NCI-H2107 treated with DMSO at 0.1 percent for 48 hours (cell line): ENCODE results near the gene HEATR5B.
"Not testable (repeated sequence)": the region's sequence is repeated elsewhere in the genome, so short reads cannot be mapped to it uniquely, and the experiment has no call there.

ENCODE experiments used
- DNase-seq: peaks from one replicate; lab custom pipeline; 2025; ENCODE audit not compliant: unreplicated experiment; lab: John Stamatoyannopoulos, UW

The HEATR5B gene

DNA sequence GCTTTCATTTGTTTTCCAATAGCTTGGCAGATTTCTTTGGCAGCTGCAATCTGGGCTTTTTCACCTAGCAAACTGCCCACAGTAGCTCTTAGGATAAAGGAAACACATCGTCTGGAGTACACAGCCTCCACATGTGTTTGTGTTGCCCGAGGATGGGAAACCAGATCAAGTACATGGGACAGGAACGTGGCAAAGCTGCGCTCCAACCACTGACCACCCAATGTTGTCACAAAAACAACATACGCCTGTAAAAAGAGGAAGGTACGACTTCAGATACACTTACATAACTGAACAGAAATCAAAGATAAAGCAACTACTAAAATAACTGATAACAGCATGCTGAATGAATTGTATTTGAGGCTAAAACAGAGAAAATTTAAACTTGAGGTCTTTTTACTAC lies 15.5 kb downstream of the HEATR5B start:
- DNase-seq = no peak

DNA sequence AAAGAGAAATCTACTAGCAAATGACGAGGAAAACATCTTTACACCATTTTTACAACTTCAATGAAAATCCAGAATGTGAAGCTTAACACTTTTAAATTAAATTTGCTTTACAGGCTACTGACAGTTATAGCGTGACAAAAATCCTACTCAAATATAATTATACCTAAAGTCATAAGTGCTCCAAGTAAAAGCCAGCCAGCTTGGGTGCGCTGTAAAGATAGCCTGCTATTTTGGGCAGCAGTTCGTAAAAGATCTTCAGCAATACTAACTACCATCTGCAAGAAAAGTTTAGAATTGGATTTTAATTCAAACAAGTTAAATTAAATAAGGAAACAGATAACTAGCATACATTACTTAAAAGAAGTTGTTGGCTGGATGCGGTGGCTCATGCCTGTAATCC lies 22.4 kb downstream of the HEATR5B start:
- DNase-seq = no peak

DNA sequence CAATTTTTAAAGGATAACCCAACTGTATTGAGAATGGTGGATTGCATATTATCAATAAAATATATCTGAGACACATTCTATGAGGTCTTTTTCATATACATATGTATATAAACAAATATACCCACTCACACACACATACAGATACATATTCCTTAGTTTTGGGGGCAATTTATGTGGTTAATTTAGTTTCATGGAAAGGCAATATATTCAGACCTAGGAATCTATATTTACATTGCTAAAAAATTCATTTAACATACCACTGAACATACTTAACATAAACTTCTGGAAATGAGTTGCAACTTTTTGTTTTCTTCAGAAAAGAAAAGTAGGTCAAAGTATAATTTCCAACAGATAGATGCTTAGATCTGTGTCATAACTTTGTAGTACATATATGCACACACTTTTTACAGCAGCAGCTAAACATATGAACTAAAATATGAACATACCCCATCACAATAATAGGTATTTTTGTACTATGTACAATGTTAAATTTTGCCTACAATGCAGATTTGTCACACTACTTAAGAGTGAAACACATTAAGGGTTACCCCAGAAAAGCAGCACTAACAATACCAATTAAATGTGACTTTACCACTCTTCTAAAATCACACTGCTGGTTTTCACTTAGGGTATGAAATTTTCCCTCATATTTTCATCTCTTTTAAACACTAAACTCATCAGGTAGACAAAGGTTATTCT lies 23.0 kb downstream of the HEATR5B start:
- DNase-seq = no peak

DNA sequence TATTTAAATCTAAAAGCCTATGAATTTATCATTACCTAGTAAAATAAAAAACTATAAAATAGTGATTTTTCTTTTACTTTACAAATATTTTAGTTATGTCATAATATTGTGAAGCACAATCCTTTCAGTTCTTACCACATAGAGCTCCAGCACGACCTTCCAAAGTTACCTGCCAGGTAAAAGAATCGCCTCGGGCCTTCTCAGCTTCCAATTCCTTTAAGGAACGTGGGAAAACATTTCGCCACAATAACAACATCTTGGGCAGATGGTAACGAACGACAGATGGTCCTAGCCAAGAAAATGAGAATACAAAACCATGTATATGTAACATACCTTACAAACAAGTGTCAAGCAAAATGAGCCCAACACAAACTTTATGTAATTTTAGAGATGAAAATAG lies 23.7 kb downstream of the HEATR5B start:
- no peak for DNase-seq

- no peak for DNase-seq
Measured at GRCh38 chr2:37059841-37060240, 24.3 kb downstream of the HEATR5B start.

GRCh38 chr2:37052600-37053332 lies 31.4 kb downstream of the HEATR5B start:
- no peak for DNase-seq

- DNase-seq = no peak
Measured at GRCh38 chr2:37039580-37039979, 44.6 kb downstream of the HEATR5B start.

DNA sequence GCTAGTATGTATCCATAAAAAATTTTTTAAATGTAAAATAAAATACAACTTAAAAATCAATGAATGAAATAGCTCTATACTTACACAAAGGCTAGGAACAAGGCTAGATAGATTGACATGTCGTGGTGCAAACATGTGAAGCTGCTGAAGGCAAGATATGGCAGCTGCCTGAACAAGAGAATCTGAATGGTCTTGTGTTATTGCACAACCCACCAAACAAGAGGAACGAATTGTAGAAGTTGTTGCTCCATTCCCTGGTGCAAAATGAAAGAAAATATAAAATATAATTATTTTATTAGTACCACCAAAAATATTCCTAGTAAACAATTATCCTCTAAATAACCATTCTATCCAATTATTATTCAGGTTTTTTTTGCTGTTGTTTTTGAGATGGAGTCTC lies 46.4 kb downstream of the HEATR5B start:
- DNase-seq = no peak

DNA sequence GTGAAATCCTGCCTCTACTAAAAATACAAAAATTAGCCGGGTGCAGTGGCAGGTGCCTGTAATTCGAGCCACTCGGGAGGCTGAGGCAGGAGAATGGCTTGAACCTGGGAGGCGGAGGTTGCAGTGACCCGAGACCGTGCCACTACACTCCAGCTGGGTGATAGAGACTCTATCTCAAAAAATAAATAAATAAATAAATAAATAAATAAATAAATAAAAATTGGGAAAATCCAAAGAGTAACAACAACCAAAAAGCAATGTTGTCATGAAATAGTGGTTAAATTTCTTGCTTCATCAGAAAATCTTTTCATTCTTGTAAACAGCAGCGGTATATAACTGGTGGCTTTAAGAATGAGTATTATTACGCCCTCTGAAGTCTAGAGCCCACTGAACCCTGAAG lies 54.4 kb downstream of the HEATR5B start:
- no peak for DNase-seq

DNA sequence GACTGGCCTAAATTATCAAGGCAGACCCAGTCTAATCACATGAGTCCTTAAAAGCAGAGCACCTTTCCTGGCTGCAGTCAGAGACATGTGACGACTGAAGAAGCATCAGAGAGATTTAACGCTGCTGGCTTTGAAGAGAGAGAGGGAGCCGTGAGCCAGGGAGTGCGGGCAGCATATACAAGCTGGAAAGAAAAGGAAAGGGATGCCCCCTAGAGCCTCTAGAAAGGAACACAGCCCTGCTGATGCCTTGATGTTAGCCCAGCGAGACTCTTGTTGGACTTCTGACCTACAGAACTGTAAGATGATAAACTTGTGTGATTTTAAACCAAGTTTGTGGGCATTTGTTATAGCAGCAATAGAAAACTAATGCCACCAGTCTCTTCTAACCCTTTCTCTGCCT lies 58.1 kb downstream of the HEATR5B start:
- no peak for DNase-seq

DNA sequence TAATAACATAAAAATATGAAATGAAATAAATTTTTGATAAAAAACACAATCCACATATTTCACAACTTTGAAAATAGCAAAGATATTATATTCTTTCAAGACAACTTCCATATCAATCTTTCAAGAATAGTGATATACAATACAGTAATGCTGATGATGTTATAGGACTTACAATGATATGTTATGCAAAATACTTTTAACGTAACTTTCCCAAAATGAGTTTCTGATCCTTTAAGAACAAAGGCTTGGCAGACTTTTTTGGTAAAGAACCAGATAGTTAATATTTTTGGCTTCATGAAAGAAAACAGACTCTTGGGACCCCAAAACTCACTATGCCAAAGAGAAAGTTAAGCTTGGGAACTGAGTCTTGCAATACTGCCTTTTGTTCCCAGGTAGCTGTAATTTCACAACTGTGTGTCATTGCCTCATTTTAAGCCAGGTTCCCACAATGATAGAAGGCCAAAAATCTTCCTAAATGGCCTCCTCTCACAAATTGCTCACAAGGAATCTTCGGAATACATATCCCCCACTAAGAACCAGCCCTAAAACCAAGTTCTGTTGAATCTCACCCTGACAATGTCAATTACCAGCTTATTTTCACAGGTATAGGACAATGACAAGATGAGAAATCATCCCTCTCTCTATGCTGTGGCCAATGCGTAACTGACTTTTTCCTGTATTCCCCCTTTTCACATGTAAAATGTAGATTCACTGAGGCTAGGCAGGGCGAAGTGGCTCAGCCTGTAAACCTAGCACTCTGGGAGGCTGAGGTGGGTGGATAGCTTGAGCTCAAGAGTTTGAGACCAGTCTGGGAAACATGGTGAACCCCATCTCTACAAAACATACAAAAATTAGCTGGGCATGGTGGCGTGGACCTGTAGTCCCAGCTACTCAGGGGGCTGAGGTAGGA lies 63.0 kb downstream of the HEATR5B start:
- DNase-seq = no peak

DNA sequence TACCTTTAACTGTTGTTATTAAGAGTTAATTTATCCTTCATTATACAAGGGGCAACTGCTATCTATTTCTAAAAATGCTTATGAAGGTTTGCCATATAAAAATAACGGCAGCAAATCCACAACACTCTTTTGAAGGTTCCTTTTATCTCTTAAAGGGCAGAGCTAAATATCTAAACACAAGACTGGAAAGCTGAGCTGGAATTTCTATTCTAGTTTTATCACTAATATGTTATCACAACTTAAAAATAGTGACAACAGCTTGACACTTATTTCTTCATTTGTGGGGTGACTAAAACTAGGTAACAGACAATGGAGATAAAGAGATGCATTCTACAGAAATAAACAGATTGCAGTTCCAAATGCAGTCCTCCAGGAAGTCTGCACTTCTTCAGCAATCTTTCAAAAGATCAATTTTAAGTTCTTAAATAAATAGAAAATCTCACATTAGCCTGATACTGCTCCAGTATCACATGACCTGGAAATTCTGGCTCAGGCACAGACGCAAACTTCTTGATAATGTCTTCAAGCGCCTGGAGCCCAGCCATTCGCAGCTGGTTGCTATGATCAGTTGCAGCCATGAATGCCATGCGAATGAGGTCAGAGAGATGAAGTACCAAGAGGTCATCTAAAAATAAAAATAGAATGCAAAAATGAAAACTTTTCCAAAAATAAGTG lies 63.8 kb downstream of the HEATR5B start:
- no peak for DNase-seq

- DNase-seq = no peak
Measured at GRCh38 chr2:37013315-37013641, 70.9 kb downstream of the HEATR5B start.

GRCh38 chr2:37011130-37011529 lies 73.0 kb downstream of the HEATR5B start:
- DNase-seq = no peak

DNA sequence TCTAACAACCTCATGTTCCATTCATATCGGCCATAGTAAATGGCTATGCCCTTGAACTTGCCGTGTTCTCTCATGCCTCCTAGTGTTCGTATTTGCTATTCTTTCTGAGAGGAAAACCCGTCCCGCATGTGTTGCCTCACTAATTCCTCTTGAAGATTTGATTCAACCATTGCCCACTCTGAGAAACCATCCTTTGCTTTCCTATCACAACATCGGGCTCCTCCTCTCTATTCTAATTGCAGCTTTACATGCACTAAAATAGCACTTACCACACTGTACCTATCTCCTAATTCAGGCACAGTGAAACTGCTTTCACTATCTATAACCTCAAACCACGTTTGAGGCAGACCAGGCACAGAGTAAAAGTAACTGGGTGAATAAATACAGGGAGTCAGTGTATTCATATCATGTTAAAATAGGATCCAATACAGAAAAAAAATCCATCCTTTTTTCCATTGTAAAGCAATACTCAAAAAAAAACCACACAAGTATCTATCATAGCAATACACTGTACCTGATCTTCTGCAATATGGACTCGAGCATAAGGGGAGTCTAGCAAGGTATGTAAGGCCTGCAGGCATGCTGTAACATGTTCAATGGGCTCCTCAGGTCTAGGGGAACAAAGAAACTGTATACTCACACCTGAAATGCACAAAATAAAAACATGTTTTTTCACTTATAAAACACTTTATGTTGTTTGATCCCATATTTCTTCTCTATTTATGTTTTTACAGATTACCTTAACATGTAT lies 78.9 kb downstream of the HEATR5B start:
- peak; percentile 8 for DNase-seq

GRCh38 chr2:37000988-37001556 lies 83.1 kb downstream of the HEATR5B start:
- DNase-seq = no peak

DNA sequence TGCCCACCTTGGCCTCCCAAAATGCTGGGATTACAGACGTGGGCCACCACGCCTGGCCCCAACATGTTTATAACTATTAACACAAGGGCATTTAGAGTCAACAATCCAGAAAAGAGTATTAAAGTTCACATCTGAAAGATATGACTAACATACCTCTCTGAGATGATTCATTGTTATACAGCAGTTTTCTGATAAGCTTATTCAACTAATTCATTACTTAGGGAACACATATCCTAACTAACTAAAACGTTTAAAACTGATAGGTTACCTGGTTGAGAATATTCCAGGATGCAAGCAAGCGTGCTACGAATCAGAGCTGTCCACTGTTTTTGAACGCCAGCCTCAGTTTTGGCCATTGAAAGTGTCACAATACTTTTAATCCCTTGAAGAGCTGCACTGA lies 83.9 kb downstream of the HEATR5B start:
- DNase-seq = no peak

- not testable (repeated sequence) for DNase-seq
Measured at GRCh38 chr2:36999416-36999815, 84.8 kb downstream of the HEATR5B start.

DNA sequence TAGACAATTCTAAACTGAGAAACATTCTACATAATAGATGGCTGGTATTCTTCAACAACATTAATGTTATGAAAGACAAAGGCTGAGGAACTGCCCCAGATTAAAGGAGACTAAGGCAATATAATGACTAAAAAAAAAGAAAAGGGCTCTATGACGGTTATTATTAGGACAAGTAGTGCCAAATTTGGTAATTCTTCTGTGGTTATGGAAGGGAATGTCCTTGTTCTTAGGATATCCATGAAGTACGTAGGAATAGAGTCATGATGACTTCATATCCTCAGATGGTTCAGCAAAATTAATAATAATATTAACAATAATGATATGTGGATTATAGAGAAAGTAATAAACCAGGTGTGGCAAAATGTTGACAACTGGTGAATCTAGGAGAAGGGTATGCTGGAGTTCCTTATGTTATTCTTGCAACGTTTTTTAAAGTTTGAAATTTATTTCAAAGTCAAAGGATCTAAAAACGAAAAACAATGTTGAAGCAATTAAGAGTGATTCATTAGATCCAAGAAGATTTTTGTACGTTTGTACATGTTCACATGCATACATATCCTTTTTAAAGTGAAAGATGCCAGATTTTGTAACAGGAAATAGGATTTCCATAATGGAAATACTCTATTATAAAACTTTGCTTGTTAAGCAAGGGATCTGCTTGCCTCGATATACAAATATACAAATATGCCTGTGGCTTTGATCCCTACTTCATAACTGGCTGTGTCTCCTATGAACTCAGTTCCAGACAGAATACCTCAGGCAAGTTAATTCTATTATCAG lies 90.1 kb downstream of the HEATR5B start:
- no peak for DNase-seq
